C4-2B (cell line): Measurements from ENCODE around the gene TRIO.

ENCODE experiments used
- ZFX ChIP-seq: fragments of 450-650 bp; IDR thresholded peaks from 2 replicates; pipeline ENCODE4 v1.6.1; 2017
- TF ChIP-seq, protein P1 (sequence below): fragments of 450-650 bp; conservative IDR thresholded peaks from 2 replicates; pipeline ENCODE4 v1.5.1; 2017; ENCODE audit warnings: mild to moderate bottlenecking

DNA sequence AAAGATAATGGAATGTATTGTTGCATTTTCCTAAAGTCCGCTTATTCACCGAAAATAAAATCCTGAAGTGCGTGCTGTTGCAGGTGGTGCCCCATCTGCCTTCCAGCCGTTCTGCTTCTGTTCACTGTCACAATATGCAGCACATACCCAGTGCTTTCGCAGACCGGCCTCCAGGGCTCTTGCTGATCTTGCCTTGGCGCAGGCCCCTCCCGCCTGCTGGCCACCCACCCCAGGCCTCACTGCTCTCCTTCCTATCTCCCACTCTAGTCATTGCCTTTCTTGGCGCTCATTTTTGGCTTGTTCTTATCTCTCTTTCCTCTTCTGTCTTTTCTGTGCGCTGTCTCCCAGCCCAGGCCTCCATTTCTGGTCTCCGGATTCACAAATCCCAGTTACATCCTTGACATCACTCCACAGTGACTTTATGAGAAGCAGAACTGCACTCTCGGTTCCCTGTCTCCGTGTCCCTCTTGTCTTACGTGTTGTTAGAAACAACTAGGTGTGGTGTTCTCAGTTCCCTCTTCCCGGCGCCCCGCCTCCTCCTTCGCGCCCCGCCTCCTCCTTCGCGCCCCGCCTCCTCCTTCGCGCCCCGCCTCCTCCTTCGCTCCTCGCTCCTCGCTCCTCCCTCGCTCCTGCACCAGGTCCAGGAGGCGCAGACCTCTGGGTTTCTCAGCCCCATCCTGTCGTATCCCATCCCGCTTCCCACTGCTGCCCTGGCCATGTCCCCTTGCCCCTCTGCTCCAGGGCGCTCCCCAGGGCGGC is 236.8 kb downstream of the TRIO start:
- TF ChIP-seq, protein P1, sequence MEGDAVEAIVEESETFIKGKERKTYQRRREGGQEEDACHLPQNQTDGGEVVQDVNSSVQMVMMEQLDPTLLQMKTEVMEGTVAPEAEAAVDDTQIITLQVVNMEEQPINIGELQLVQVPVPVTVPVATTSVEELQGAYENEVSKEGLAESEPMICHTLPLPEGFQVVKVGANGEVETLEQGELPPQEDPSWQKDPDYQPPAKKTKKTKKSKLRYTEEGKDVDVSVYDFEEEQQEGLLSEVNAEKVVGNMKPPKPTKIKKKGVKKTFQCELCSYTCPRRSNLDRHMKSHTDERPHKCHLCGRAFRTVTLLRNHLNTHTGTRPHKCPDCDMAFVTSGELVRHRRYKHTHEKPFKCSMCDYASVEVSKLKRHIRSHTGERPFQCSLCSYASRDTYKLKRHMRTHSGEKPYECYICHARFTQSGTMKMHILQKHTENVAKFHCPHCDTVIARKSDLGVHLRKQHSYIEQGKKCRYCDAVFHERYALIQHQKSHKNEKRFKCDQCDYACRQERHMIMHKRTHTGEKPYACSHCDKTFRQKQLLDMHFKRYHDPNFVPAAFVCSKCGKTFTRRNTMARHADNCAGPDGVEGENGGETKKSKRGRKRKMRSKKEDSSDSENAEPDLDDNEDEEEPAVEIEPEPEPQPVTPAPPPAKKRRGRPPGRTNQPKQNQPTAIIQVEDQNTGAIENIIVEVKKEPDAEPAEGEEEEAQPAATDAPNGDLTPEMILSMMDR = no peak
- no peak for TF ChIP-seq ZFX
